ENCODE measurements around the gene CD8A.
"Not testable (repeated sequence)": the region's sequence is repeated elsewhere in the genome, so short reads cannot be mapped to it uniquely, and the experiment has no call there.

CD8A gene

DNA sequence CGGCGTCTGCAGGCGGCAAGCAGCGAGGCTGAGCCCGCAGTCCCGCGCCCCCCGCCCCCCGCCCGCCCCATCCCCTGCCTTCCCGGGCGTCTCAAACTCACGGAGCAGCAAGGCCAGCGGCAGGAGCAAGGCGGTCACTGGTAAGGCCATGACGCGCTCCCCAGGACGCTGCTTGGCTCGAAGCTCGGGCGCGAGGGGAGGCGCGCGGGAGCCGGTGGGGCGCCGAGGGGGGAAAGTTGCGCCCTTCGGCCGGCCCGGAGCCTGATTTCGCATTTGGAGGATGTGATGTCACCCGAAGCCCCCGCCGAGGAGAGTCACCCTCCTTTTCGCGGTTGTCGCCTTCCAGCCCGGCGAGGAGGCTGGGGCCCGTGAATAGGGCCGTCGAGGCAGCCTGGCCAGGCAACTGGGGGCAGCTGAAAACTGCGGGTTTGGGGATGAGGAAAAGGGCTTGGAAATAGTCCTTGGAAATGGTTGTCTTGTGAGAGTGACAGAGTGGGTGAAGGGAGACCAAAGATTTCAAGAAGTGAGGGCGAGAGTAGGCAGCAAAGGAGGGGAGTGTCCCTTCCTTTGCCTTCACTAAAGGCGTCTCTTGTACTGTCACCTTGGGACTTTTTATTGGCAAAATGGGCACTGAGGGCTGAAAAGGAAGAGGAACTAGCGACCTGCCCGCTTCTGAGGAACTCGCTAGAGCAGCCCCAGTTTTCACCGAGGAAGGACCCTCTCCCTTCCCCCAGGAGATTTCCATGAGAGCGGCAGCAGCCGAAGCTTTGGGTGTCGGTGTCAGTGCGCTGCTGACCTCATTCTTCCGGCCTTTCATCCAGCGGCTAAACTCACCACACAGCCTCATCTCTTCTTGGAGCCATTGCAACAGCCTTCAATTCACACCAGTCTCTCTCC lies at the start of gene CD8A:
Gene CD8A, minus strand, starts transcription at position 238 of the 897 bp plus-strand sequence. Its CDS starts 88 bp downstream, at position 150.
- peak; percentile 30 to 40 for DNase-seq

GRCh38 chr2:86839871-86840548 lies 49.3 kb upstream of the CD8A start:
- not testable (repeated sequence) for DNase-seq

DNA sequence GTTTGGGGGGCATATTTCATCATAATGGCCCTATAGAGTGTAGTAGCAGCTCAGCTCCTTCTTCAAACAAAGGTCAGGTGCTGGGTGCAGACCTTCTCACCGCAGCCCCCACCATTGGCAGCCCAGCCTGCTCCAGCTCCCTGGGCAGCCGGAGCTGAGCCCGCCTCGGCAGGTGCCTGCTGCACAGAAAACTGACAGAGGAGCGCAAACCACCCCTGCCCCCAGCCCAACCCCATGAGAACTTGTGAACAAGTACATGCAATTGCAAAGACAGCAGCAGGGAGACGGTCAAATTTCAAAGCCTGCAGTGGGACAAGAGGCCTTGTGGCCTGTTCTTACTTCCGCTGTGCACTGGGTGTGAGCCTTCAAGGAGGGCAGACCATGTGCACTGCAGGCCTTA lies 48.7 kb upstream of the CD8A start:
- DNase-seq = not testable (repeated sequence)

DNA sequence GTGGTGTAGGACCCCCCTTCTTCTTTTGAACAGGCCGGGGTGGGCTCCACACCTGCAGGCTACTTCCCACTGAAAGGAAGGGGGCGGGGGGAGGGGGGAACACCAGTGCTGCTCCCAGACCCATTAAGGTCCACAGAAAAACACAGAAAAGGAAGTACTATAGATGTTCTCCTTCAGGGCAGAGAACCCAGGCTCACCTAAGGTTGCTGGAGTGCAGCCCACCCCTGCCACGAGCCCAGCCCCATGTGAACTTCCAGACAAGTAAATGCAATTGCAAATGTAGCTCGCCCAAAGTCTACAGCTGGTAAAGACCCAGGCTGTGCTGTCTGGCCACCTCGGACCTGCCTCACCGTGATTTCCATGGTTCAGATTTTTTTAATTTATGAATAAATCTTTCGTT lies 47.0 kb upstream of the CD8A start:
- not testable (repeated sequence) for DNase-seq

DNA sequence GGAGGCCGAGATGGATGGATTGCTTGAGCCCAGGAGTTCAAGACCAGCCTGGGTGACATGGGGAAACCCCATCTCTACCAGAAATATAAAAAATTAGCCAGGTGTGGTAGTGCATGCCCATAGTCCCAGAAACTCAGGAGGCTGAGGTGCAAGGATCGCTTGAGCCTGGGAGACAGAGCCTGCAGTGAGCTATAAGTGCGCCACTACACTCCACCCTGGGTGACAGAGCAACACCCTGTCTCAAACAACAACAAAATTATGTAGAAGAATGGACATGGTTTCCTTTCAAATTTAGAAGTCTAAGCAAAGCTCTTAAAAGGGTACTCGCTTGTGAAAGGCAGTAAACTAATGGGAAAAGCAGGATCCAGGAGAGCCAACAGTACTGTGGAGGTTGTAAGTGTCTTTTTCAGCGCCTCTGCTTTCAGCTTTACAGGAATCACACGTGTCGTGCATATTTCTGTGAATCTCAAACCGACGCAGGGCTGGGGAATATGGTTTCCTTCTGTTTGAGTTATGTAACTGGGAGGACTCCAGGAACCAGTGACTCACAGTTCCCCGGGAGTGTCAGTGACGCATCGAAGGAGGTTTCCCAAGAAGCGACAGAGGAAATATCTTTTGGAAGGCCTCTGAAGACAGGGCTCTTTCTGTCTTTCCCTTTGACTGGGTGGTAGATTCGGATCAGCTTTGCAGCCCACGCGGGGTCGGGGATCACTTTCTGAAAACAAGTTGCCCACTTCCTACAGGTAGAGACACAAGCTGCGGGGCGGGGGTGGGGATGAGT lies 46.4 kb upstream of the CD8A start:
- peak; percentile 46 to 58 for DNase-seq

DNA sequence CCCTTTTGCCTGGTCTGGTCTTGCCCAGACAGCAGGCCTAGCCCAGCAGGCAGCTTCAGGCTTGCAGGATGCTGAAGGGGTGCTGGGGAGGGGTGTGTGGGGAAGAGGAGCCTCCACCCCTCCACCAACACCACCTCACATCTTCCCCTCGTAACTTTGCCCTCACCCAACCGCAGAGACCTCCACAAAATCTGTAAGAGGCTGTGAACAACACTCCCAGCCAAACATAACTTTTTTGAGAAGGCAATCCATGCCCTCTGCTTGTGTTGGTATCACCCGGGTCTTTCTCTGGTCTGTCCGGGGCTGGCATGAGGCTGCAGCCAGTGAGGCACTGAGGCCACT lies 44.8 kb upstream of the CD8A start:
- not testable (repeated sequence) for DNase-seq

- DNase-seq = no peak
Observed at GRCh38 chr2:86833315-86833714, 42.6 kb upstream of the CD8A start.

- DNase-seq = no peak
Observed at GRCh38 chr2:86832334-86833096, 41.8 kb upstream of the CD8A start.

DNA sequence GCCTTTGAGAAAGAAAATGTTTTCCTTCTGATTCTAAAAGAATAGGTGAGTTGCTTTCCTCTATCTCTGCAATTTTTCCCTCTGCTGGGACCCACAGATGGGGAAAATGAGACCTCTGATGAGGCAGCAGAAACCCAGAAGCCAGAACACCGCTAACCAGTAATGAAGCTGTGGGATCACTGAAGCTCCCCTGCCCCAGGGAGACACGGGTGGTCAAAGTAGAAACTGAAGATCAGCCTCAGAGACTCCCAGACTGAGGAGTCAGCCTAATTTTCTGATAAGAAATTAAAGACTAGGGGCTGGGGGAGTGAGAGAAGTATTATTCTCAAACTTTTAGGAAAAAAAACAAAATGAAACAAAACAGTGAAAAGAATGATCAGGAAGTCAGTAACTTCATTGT lies 40.8 kb upstream of the CD8A start:
- no peak for DNase-seq

GRCh38 chr2:86826951-86827350 lies 36.2 kb upstream of the CD8A start:
- no peak for DNase-seq

DNA sequence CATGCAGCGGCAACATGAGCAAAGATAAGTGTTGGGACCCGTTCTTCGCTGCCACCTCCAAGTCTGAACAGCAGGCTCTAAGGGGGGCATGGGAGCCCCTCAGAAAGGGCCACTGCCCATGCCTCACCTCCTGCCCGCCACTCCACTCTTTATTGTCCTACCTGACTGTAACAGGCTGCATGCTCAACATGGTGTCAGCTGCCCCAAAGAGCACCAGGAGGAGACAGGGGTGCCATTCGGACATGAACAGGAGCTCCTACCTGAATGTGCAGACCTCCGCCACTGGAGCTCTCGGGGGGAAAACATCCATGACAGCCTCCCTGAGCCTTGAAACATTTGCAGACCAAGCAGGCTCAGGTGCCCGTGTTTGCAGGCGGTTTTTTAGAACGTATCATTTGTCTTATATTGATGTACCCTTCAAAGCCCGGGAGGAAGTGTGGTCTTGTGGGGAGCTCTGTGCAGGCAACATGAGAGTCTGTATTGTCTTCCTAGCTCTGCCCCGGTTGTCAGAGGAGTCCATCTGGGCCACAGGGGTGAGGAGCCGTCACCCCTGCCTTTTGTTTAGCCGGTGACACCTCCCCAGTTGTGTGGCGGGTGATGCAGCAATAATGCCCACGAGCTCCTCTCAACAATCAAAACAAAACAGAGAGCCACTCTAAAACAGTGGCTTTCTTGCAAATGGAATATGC lies 35.1 kb upstream of the CD8A start:
- DNase-seq = no peak

DNA sequence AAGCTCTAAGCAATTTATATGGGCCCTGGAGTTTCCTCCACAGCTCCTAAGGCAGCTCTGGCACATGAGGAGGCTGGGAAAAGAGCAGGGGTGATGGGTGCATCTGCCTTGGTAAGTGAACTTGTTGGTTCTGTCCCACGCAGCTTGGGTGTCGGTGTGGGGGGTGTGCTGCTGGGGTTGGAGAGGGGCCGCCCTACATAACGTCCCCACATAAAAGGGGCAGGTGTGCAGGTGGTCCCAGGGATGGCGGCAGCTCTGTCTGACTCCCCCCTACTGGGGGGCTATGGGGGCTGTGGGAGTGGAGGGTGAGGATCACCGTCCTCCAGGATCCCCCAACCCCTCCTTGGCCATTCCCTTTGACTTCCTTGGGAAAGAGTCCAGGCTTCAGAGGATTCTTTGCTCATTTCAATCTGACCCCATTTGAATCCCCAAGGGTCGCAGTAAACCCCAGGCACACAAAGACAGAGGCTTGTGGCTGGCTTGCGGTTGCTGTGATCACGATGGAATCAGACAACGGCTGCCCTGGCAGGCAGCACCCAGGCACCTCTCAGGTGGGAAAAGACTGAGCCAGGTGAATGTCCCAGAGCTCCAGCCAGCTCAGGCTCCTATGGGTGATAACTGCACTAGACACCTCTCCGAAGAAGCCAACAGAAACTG lies 34.5 kb upstream of the CD8A start:
- DNase-seq = no peak

DNA sequence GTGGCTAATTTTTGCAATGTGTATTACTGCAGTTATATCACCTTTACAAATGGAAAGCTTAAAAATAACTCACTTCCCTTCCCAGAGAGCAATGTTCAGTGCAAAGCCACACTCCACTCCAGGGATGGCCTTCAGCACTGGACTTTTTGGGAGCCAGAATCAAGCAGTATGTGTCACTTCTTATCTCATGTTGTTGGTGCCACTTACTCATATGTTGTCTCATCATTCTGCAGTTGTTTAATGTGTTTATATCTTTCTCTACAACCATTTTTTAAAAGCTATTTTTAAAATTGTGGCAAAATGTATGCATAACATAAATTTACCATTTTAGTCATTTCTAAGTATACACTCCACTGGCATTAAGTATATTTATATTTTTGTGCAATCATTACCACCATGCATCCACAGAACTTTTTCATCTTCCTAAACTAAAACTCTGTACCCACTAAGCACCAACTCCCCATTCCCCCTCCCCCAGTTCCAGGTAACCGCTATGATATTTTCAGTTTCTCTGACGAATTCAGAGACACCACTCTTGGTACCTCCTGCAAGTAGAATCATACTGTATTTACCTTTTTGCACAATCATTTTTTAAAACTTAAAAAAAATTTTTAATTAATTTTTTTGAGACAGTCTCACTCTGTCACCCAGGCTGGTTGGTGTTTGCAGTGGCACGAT lies 32.1 kb upstream of the CD8A start:
- no peak for DNase-seq

DNA sequence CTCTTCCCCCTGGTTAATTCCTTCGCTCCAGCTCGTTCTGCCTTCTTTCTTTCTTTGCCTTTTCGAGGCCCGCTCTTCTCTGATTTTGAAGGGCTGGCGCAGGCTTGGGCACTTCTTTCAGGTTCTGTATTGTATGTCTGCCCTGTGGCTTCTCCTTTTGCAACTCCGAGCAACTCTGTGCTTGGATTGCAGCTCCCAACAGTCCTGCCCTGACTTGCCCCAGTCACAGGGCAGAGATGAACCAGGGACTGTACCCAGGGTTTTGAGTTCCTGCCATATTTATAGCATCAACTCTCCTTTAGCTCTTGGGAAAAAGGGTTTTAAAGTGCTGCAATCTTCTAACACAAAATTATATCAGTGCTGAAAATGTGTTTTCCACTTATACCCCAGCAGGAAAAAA lies 31.1 kb upstream of the CD8A start:
- DNase-seq = no peak

- DNase-seq = no peak
Observed at GRCh38 chr2:86821306-86821705, 30.6 kb upstream of the CD8A start.

DNA sequence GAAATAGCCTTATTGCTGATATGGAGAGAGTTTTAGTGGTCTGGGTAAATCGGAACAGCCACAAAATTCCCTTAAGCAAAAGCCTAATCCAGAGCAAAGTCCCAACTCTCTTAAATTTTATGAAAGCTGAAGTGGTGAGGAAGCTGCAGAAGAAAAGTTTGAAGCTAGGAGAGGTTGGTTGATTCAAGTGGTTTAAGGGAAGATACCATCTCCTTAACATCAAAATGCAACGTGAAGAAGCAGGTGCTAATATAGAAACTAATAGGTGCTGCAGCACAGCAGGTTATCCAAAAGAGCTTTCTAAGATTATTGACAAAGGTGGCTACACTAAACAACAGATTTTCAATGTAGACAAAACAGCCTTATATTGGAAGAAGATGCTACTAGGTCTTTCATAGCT lies 28.2 kb upstream of the CD8A start:
- no peak for DNase-seq

GRCh38 chr2:86818114-86818801 lies 27.5 kb upstream of the CD8A start:
- no peak for DNase-seq

GRCh38 chr2:86815611-86816010 lies 24.9 kb upstream of the CD8A start:
- DNase-seq = no peak

- DNase-seq = no peak
Observed at GRCh38 chr2:86809481-86810121, 18.9 kb upstream of the CD8A start.

Data from AML-193 (cell line).